IMR-90 (cell line): ENCODE measurements around the gene HERC3. TPM values are rescaled to one million over a fixed set of nuclear protein-coding genes. Genes with fewer than 3 reads are reported as not detected.

ENCODE experiments used
- ATAC-seq: fragments of 200-7000 bp; cut with Tn5 transposase; 2 replicates; pipeline ENCODE4 v1.9.1; 2020; ENCODE audit warnings: low read depth, mild to moderate bottlenecking, moderate library complexity
- BruUV-seq: library from RNA; stranded (reverse); fragments of 400-500 nt; replicated peaks from 2 replicates; lab custom pipeline; 2021; lab: Mats Ljungman, UMichigan
- CTCF ChIA-PET: fragments of 300-600 bp; formaldehyde crosslinking; extraction: SDS; loops from one replicate; lab custom pipeline; 2021; ENCODE audit warnings: antibody characterized with exemption; lab: Yijun Ruan, JAX
- POLR2A ChIA-PET: fragments of 300-600 bp; sonication (Branson Sonifier 250); formaldehyde crosslinking; loops from one replicate; lab custom pipeline; 2022; ENCODE audit warnings: antibody characterized with exemption; ENCODE audit not compliant: unreplicated experiment; lab: Charles Lee
- DNase-seq: peaks from one replicate; pipeline ENCODE4 v3.0.0; 2013
- H2AFZ ChIP-seq: replicated peaks from 2 replicates; pipeline ENCODE3; 2013; ENCODE audit warnings: low read length, mild to moderate bottlenecking; ENCODE audit not compliant: poor library complexity
- H2AK5ac ChIP-seq: 2 replicates; pipeline ENCODE4 v1.6.1; 2013; ENCODE audit warnings: low read depth, low read length, inconsistent platforms
- H2AK9ac ChIP-seq: replicated peaks from 2 replicates; pipeline ENCODE3; 2013; ENCODE audit warnings: mild to moderate bottlenecking, low read depth, low read length, moderate library complexity; ENCODE audit not compliant: poor library complexity
- H2BK120ac ChIP-seq: 2 replicates; pipeline ENCODE4 v1.6.1; 2013; ENCODE audit warnings: low read depth, low read length, inconsistent platforms
- H2BK15ac ChIP-seq: 3 replicates; pipeline ENCODE4 v1.6.1; 2013; ENCODE audit warnings: low read depth, low read length, inconsistent platforms
- H2BK20ac ChIP-seq: 2 replicates; pipeline ENCODE4 v1.6.1; 2013; ENCODE audit warnings: low read depth, mild to moderate bottlenecking, inconsistent platforms, low read length, moderate library complexity
- H2BK5ac ChIP-seq: 2 replicates; pipeline ENCODE4 v1.6.1; 2013; ENCODE audit warnings: mild to moderate bottlenecking, low read depth, low read length, inconsistent platforms; ENCODE audit not compliant: poor library complexity, severe bottlenecking
- H3K14ac ChIP-seq: replicated peaks from 2 replicates; pipeline ENCODE4 v1.6.1; 2013; ENCODE audit warnings: low read depth, low read length, inconsistent platforms
- H3K18ac ChIP-seq: 2 replicates; pipeline ENCODE4 v1.6.1; 2013; ENCODE audit warnings: low read depth, low read length, control low read depth
- H3K23ac ChIP-seq: 2 replicates; pipeline ENCODE4 v1.6.1; 2013; ENCODE audit warnings: low read depth, low read length, inconsistent platforms
- H3K27ac ChIP-seq: 2 replicates; pipeline ENCODE4 v1.5.1; 2013; ENCODE audit warnings: mild to moderate bottlenecking, control low read depth, low read length; ENCODE audit not compliant: insufficient read depth
- H3K27me3 ChIP-seq: 2 replicates; pipeline ENCODE4 v1.6.1; 2013; ENCODE audit warnings: low read length; ENCODE audit not compliant: control insufficient read depth, insufficient read depth
- H3K36me3 ChIP-seq: 2 replicates; pipeline ENCODE4 v1.6.1; 2013; ENCODE audit warnings: low read length, mixed read lengths; ENCODE audit not compliant: control insufficient read depth, insufficient read depth
- H3K4ac ChIP-seq: 2 replicates; pipeline ENCODE4 v1.6.1; 2013; ENCODE audit warnings: low read depth, low read length, inconsistent platforms
- H3K4me1 ChIP-seq: 2 replicates; pipeline ENCODE4 v1.6.1; 2013; ENCODE audit warnings: low read length, mixed read lengths; ENCODE audit not compliant: control insufficient read depth, insufficient read depth
- H3K4me2 ChIP-seq: 2 replicates; pipeline ENCODE4 v1.6.1; 2013; ENCODE audit warnings: low read depth, mild to moderate bottlenecking, control low read depth, low read length, moderate library complexity
- H3K4me3 ChIP-seq: 2 replicates; pipeline ENCODE4 v1.5.1; 2013; ENCODE audit warnings: low read depth, mild to moderate bottlenecking, control low read depth, low read length, moderate library complexity; ENCODE audit not compliant: insufficient read depth
- H3K56ac ChIP-seq: 2 replicates; pipeline ENCODE4 v1.6.1; 2013; ENCODE audit warnings: low read length, inconsistent platforms; ENCODE audit not compliant: insufficient read depth; ENCODE audit errors: extremely low read depth
- H3K79me1 ChIP-seq, 2 experiments: 2 replicates each; pipeline ENCODE4 v1.6.1; 2013; ENCODE audit warnings: low read length in 2 of 2, inconsistent platforms in 1 of 2, low read depth in 1 of 2
- H3K9ac ChIP-seq: 2 replicates; pipeline ENCODE4 v1.6.1; 2013; ENCODE audit warnings: low read depth, low read length, control low read depth
- H3K9me1 ChIP-seq: 2 replicates; pipeline ENCODE4 v1.6.1; 2013; ENCODE audit warnings: low read length, inconsistent platforms; ENCODE audit not compliant: insufficient read depth
- H3K9me3 ChIP-seq: 2 replicates; pipeline ENCODE4 v1.6.1; 2013; ENCODE audit warnings: low read length; ENCODE audit not compliant: control insufficient read depth, insufficient read depth
- H4K20me1 ChIP-seq: 2 replicates; pipeline ENCODE4 v1.6.1; 2013; ENCODE audit warnings: low read length, inconsistent platforms; ENCODE audit not compliant: insufficient read depth
- H4K5ac ChIP-seq: 2 replicates; pipeline ENCODE4 v1.6.1; 2013; ENCODE audit warnings: mild to moderate bottlenecking, low read depth, low read length, control low read depth
- H4K8ac ChIP-seq, 2 experiments: 2 replicates each; pipeline ENCODE4 v1.6.1; 2013; ENCODE audit warnings: low read depth in 2 of 2, low read length in 2 of 2, control low read depth in 1 of 2, inconsistent platforms in 1 of 2
- H4K91ac ChIP-seq: 2 replicates; pipeline ENCODE4 v1.6.1; 2013; ENCODE audit warnings: low read depth, low read length, inconsistent platforms; ENCODE audit not compliant: insufficient read depth
- BHLHE40 ChIP-seq: fragments of 150-350 bp; IDR thresholded peaks from 2 replicates; pipeline ENCODE4 v1.6.1; 2016; ENCODE audit warnings: mild to moderate bottlenecking, low read depth, low read length
- CHD1 ChIP-seq: IDR thresholded peaks from 2 replicates; pipeline ENCODE4 v1.6.1; 2012; ENCODE audit warnings: low read depth, low read length, improper control_type of control experiment
- FOS ChIP-seq: fragments of 150-350 bp; IDR thresholded peaks from 2 replicates; pipeline ENCODE4 v1.6.1; 2016; ENCODE audit warnings: low read depth, low read length
- MAFK ChIP-seq: IDR thresholded peaks from 2 replicates; pipeline ENCODE4 v1.6.1; 2012; ENCODE audit warnings: low read depth, low read length, improper control_type of control experiment
- MAZ ChIP-seq: IDR thresholded peaks from 2 replicates; pipeline ENCODE4 v1.6.1; 2012; ENCODE audit warnings: low read depth, mild to moderate bottlenecking, low read length, improper control_type of control experiment, moderate library complexity, borderline replicate concordance
- NFE2L2 ChIP-seq: fragments of 150-350 bp; IDR thresholded peaks from 2 replicates; pipeline ENCODE4 v1.6.1; 2016; ENCODE audit warnings: low read depth, mild to moderate bottlenecking, low read length
- RCOR1 ChIP-seq: IDR thresholded peaks from 2 replicates; pipeline ENCODE4 v1.6.1; 2012; ENCODE audit warnings: mild to moderate bottlenecking, low read length, improper control_type of control experiment; ENCODE audit not compliant: insufficient replicate concordance
- RFX5 ChIP-seq: IDR thresholded peaks from 2 replicates; pipeline ENCODE4 v1.8.0; 2012; ENCODE audit warnings: low read depth, mild to moderate bottlenecking, low read length, moderate library complexity
- SMC3 ChIP-seq: fragments of 150-350 bp; IDR thresholded peaks from 2 replicates; pipeline ENCODE4 v1.6.1; 2016; ENCODE audit warnings: low read depth, mild to moderate bottlenecking, antibody characterized with exemption, low read length, moderate library complexity
- WGBS, 2 experiments: methylation state at CpG; one replicate each; pipeline versions ENCODE4 v1.1.5 to v1.1.7; 2013; ENCODE audit warnings: missing lambda C conversion rate in 2 of 2; ENCODE audit not compliant: insufficient read length in 1 of 2; ENCODE audit errors: extremely low coverage in 2 of 2; 5-methylcytosine and 5-hydroxymethylcytosine counted together
- dilution Hi-C: fragments of 300-500 bp; cut with HindIII; formaldehyde crosslinking; loops from one replicate; pipeline ENCODE4 v1.14.3; 2018; ENCODE audit warnings: low sequenced_read_pairs; ENCODE audit not compliant: unreplicated experiment
- in situ Hi-C: fragments of 300-500 bp; cut with MboI; formaldehyde crosslinking; loops from 3 replicates; pipeline ENCODE4 v1.14.3; 2019; ENCODE audit warnings: low sequenced_read_pairs, inconsistent platforms, mixed read lengths
- intact Hi-C: fragments of 100-400 bp; cut with micrococcal nuclease; formaldehyde crosslinking; loops from 2 replicates; pipeline ENCODE4 v1.10.0; 2022
- polyA plus RNA-seq, 3 experiments: library from polyadenylated mRNA; depleted of rRNA; stranded (reverse); fragments of >200 nt; gene quantifications; 2 replicates each; pipeline ENCODE4 v1.2.3, GENCODE V29; 2012; ENCODE audit warnings: low replicate concordance in 1 of 3
- total RNA-seq: library from RNA; depleted of rRNA; stranded (reverse); fragments of >200 nt; gene quantifications from 2 replicates; pipeline ENCODE4 v1.2.3, GENCODE V29; 2012
- TF ChIP-seq, protein P1 (sequence below): fragments of 150-350 bp; IDR thresholded peaks from 2 replicates; pipeline ENCODE4 v1.6.1; 2016; ENCODE audit warnings: low read depth, mild to moderate bottlenecking, low read length, moderate library complexity, borderline replicate concordance

Gene HERC3
- total and polyA plus RNA-seq, 2 of the 4 experiments (the other 2 are of a cell fraction) = 8.9 to 9.5 TPM

DNA sequence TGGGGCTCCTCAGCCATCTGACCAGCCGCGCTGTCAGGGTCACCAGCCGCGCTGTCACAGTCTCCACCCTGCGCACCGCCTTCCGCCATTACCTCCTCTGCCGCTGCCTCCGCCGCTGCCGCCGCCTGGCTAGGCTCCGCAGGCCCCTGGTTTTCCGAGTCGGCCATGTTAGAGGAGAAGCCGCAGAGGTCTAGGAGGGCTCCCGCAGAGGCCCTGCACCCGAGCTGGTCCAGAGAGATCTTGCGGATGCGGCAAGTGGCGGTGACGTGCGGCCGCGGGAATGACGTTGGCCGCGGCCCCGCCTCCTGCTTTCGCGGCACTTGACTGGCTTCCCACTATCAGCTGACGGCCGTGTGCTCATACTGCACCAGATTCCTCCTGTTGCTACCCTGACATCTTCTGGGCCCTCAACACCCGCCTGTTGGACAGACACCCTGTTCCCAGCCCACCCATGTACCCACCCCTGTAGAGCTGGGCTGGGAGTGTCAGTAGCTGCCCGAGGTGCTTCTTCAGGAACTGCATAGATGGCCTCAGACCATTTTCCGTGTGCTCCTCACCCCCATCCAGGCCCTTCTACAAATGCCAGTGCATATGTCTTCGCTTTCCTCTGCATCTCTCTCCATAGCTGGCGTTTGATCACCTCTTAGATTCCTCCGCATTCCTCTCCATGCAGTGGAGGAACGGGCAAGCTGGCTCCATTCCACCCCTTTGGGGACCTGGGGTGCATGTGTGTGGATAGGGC, 105.5 kb downstream of the HERC3 start, which contains the start of gene NAP1L5 (continued):
- TF ChIP-seq BHLHE40 (no peak), SMC3 (no peak)

DNA sequence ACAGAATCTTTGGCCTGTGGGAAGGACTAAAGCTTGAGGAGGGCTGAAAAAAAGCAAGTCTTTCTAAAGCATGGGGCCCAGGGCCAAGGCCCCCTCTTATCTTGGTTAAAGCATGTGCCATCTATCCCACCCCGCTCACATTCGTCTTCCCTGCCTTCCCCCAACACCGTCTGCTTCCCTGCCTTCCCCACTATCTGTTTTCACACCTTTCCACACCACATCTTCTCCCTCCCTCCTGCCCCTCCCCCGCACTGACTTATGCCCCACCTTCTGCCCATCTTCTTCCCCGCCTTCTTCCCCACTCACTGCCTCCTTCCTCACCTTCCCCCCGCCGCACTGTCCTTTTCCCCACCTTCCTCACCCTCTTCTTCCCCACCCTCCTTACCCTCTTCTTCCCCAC, 106.2 kb downstream of the HERC3 start:
- Histone ChIP-seq H3K27me3 (no peaks in the 10 kb centered on the region), H3K36me3 (no peaks in the 10 kb centered on the region; the same call in 1 of the 2 replicates), H3K14ac (no peak overlapping the region), H2AK5ac (no peak overlapping the region; the same call in 1 of the 2 replicates), H3K23ac (no peak overlapping the region), H4K91ac (no peak overlapping the region), H4K8ac (no peak overlapping the region; a peak in 1 of 4 replicates), H2BK15ac (no peak overlapping the region), H4K5ac (no peak overlapping the region), H2AK9ac (no peak overlapping the region), H3K9me3 (no peaks in the 10 kb centered on the region), H3K18ac (no peak overlapping the region), H3K4me3 (no peak overlapping the region), H3K79me1 (peaks cover 4 to 5% of the 10 kb centered on the region in 2 experiments; a peak in 3 of 4 replicates), H3K4ac (no peak overlapping the region), H2BK5ac (no peak overlapping the region), H3K4me2 (no peak overlapping the region), H4K20me1 (no peaks in the 10 kb centered on the region), H3K4me1 (no peaks in the 10 kb centered on the region; the same call in 1 of the 2 replicates), H2AFZ (no peak overlapping the region), H2BK20ac (no peak overlapping the region), H2BK120ac (no peak overlapping the region), H3K56ac (no peak overlapping the region), H3K9ac (no peak overlapping the region), H3K27ac (no peak overlapping the region), H3K9me1 (peaks cover 4% of the 10 kb centered on the region; the same call in 1 of the 2 replicates)
- intact Hi-C loops = no loop called here
- WGBS, 2 experiments = 92% methylated on average over 5 of the region's 7 CpGs; no CpG with 5 or more reads in 1 of the 2 experiments
- no TSS peak for BruUV-seq
- POLR2A ChIA-PET = no interaction called here
- DNase-seq (no peak), ATAC-seq (no peak)
- in situ Hi-C loops = no loop called here
- dilution Hi-C loops = no loop called here
- TF ChIP-seq RCOR1 = no peak
- no peak for TF ChIP-seq NFE2L2
- TF ChIP-seq CHD1 = no peak
- TF ChIP-seq SMC3 = no peak
- no peak for TF ChIP-seq MAZ
- no peak for TF ChIP-seq MAFK
- no peak for TF ChIP-seq FOS
- TF ChIP-seq, protein P1, sequence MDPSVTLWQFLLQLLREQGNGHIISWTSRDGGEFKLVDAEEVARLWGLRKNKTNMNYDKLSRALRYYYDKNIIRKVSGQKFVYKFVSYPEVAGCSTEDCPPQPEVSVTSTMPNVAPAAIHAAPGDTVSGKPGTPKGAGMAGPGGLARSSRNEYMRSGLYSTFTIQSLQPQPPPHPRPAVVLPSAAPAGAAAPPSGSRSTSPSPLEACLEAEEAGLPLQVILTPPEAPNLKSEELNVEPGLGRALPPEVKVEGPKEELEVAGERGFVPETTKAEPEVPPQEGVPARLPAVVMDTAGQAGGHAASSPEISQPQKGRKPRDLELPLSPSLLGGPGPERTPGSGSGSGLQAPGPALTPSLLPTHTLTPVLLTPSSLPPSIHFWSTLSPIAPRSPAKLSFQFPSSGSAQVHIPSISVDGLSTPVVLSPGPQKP = no peak
- TF ChIP-seq BHLHE40 = no peak
- TF ChIP-seq RFX5 = no peak
- CTCF ChIA-PET = no interaction called here
